Liver (tissue), 9 donors: ENCODE results near the gene ABCA13. TPM values are rescaled to one million over a fixed set of nuclear protein-coding genes. Genes with fewer than 3 reads are reported as not detected.

Experiments
- DNase-seq: peaks from one replicate; pipeline ENCODE4 v3.0.0-alpha.2; 2017; ENCODE audit warnings: low spot score
- H3K27ac ChIP-seq, 2 donors: one replicate each; pipeline ENCODE4 v1.7.0; 2013; ENCODE audit warnings: inconsistent platforms in 2 of 2, low read length in 2 of 2, control low read depth in 1 of 2, low read depth in 1 of 2, mild to moderate bottlenecking in 1 of 2
- H3K27me3 ChIP-seq, 4 donors: one replicate each; pipeline versions ENCODE4 v1.6.1 to v1.7.0; 2013; ENCODE audit warnings: low read length in 3 of 4, inconsistent platforms in 1 of 4, mild to moderate bottlenecking in 1 of 4, moderate library complexity in 1 of 4; ENCODE audit not compliant: control insufficient read depth in 4 of 4, insufficient read depth in 4 of 4
- H3K36me3 ChIP-seq, 4 donors: one replicate each; pipeline versions ENCODE4 v1.6.1 to v1.7.0; 2013; ENCODE audit warnings: low read length in 3 of 4, mild to moderate bottlenecking in 3 of 4, low read depth in 1 of 4, moderate library complexity in 1 of 4; ENCODE audit not compliant: control insufficient read depth in 4 of 4, insufficient read depth in 3 of 4
- H3K4me1 ChIP-seq, 4 donors: one replicate each; pipeline versions ENCODE4 v1.6.1 to v1.7.0; 2013; ENCODE audit warnings: low read length in 3 of 4, mild to moderate bottlenecking in 3 of 4, moderate library complexity in 1 of 4; ENCODE audit not compliant: control insufficient read depth in 4 of 4, insufficient read depth in 4 of 4
- H3K4me3 ChIP-seq, 3 donors: one replicate each; pipeline versions ENCODE4 v1.6.1 to v1.7.0; 2013; ENCODE audit warnings: low read length in 3 of 3, control low read depth in 1 of 3, low read depth in 1 of 3, mild to moderate bottlenecking in 1 of 3
- H3K9ac ChIP-seq, 2 donors: one replicate each; pipeline ENCODE4 v1.7.0; 2013; ENCODE audit warnings: low read length in 2 of 2, mild to moderate bottlenecking in 2 of 2, moderate library complexity in 2 of 2, control low read depth in 1 of 2, low read depth in 1 of 2
- H3K9me3 ChIP-seq, 4 donors: one replicate each; pipeline versions ENCODE4 v1.6.1 to v1.7.0; 2013; ENCODE audit warnings: low read length in 3 of 4; ENCODE audit not compliant: control insufficient read depth in 4 of 4
- ATF3 ChIP-seq: IDR thresholded peaks from 2 replicates; pipeline ENCODE4 v1.6.1; 2016; ENCODE audit warnings: antibody characterized with exemption
- CTCF ChIP-seq: fragments of 150-350 bp; IDR thresholded peaks from 2 replicates; pipeline ENCODE4 v1.5.1; 2017; ENCODE audit warnings: improper control_type of control experiment, low read depth, low read length; ENCODE audit not compliant: missing input control
- EGR1 ChIP-seq, 2 donors: IDR thresholded peaks; 2 replicates each; pipeline ENCODE4 v1.6.1; 2016 to 2018; ENCODE audit warnings: antibody characterized with exemption in 2 of 2, low read depth in 2 of 2
- FOXA1 ChIP-seq: IDR thresholded peaks from 2 replicates; pipeline ENCODE4 v1.6.1; 2016; ENCODE audit warnings: antibody characterized with exemption
- FOXA2 ChIP-seq: IDR thresholded peaks from 2 replicates; pipeline ENCODE4 v1.6.1; 2016; ENCODE audit warnings: antibody characterized with exemption
- HNF4A ChIP-seq, 2 donors: conservative IDR thresholded peaks; 2 replicates each; pipeline ENCODE4 v1.6.1; 2016; ENCODE audit warnings: antibody characterized with exemption in 2 of 2, mild to moderate bottlenecking in 2 of 2
- HNF4G ChIP-seq: IDR thresholded peaks from 2 replicates; pipeline ENCODE4 v1.6.1; 2016; ENCODE audit warnings: antibody characterized with exemption
- JUND ChIP-seq, 2 donors: IDR thresholded peaks; 2 replicates each; pipeline ENCODE4 v1.6.1; 2016; ENCODE audit warnings: antibody characterized with exemption in 2 of 2
- MAX ChIP-seq: IDR thresholded peaks from 2 replicates; pipeline ENCODE4 v1.6.1; 2016; ENCODE audit warnings: antibody characterized with exemption
- NR2F2 ChIP-seq: IDR thresholded peaks from 2 replicates; pipeline ENCODE4 v1.6.1; 2016; ENCODE audit warnings: antibody characterized with exemption
- RAD21 ChIP-seq, 2 donors: IDR thresholded peaks; 2 replicates each; pipeline ENCODE4 v1.6.1; 2016; ENCODE audit warnings: antibody characterized with exemption in 2 of 2, mild to moderate bottlenecking in 2 of 2
- REST ChIP-seq: IDR thresholded peaks from 2 replicates; pipeline ENCODE4 v1.6.1; 2016; ENCODE audit warnings: antibody characterized with exemption, mild to moderate bottlenecking
- RXRA ChIP-seq, 2 donors: IDR thresholded peaks; 2 replicates each; pipeline ENCODE4 v1.6.1; 2017 to 2018; ENCODE audit warnings: antibody characterized with exemption in 2 of 2, mild to moderate bottlenecking in 1 of 2
- SP1 ChIP-seq: IDR thresholded peaks from 2 replicates; pipeline ENCODE4 v1.6.1; 2018; ENCODE audit warnings: antibody characterized with exemption, mild to moderate bottlenecking
- TAF1 ChIP-seq: conservative IDR thresholded peaks from 2 replicates; pipeline ENCODE4 v1.6.1; 2016; ENCODE audit warnings: antibody characterized with exemption, mild to moderate bottlenecking
- YY1 ChIP-seq: IDR thresholded peaks from 2 replicates; pipeline ENCODE4 v1.6.1; 2016; ENCODE audit warnings: antibody characterized with exemption, mild to moderate bottlenecking
- ZBTB33 ChIP-seq: IDR thresholded peaks from 2 replicates; pipeline ENCODE4 v1.6.1; 2016; ENCODE audit warnings: antibody characterized with exemption
- WGBS: extraction: QIAGEN DNeasy Blood & Tissue Kit; methylation state at CpG from one replicate; pipeline ENCODE4 v1.1.7; 2013; 5-methylcytosine and 5-hydroxymethylcytosine counted together
- polyA plus RNA-seq, 2 donors: library from polyadenylated mRNA; stranded (reverse) in 1 of 2; unstranded in 1 of 2; fragments of 200-250 nt in 1 of 2; fragments of >200 nt in 1 of 2; fragmentation: Nextera tagmentation in 1 of 2; extraction: Ambion mirVana in 1 of 2; gene quantifications; one replicate each; pipeline versions ENCODE4 v1.2.1 to v1.2.3, GENCODE V29; 2013 to 2015
- total RNA-seq, 2 donors: library from RNA; depleted of rRNA; stranded (reverse); fragments of >200 nt; gene quantifications; one replicate each; pipeline ENCODE4 v1.2.3, GENCODE V29; 2014
- donor health status: healthy.
- donor health status: healthy.
- donor health status: healthy.
- donor health status: healthy.
- donor health status: healthy.

The ABCA13 gene
- total and polyA plus RNA-seq, 4 donors = 0.22 to 1.0 (median 0.66) TPM

- Histone ChIP-seq H3K36me3 (no peaks in the 10 kb centered on the region), H3K4me1 (no peaks in the 10 kb centered on the region), H3K9me3 (no peaks in the 10 kb centered on the region), H3K9ac (no peak overlapping the region), H3K27me3 (peaks cover 0 to 2% (median 0%) of the 10 kb centered on the region in 4 donors), H3K27ac (no peak overlapping the region), H3K4me3 (no peak overlapping the region)
- no peak for DNase-seq
- WGBS = 70% methylated on average over 7 of the region's 7 CpGs
- TF ChIP-seq RXRA (IDR thresholded peaks at IDR 0.05) (no peak), RAD21 (IDR thresholded peaks at IDR 0.05) (no peak), ZBTB33 (no peak), TAF1 (no peak), CTCF (no peak), NR2F2 (no peak), REST (no peak), FOXA1 (no peak), HNF4G (no peak), EGR1 (IDR thresholded peaks at IDR 0.05; ENCODE audit: low read depth in 2 of 2) (no peak), YY1 (no peak), JUND (IDR thresholded peaks at IDR 0.05) (no peak), FOXA2 (no peak), MAX (no peak), SP1 (no peak)
Measured at GRCh38 chr7:48295296-48295971, 124.2 kb downstream of the ABCA13 start.

- peaks cover 0 to 2% (median 0%) of the 10 kb centered on the region in 4 donors for H3K27me3 ChIP-seq
- TF ChIP-seq RXRA (IDR thresholded peaks at IDR 0.05) = no peak
- TF ChIP-seq HNF4A (conservative IDR thresholded peaks at IDR 0.05) = no peak
- TF ChIP-seq MAX = no peak
- TF ChIP-seq EGR1 (IDR thresholded peaks at IDR 0.05; ENCODE audit: low read depth in 2 of 2) = no peak
- TF ChIP-seq SP1 = no peak
- TF ChIP-seq ATF3 = no peak
- TF ChIP-seq JUND (IDR thresholded peaks at IDR 0.05) = no peak
- no peak for TF ChIP-seq FOXA2
- no peak for TF ChIP-seq REST
- TF ChIP-seq YY1 = no peak
- TF ChIP-seq HNF4G = no peak
- H3K27ac ChIP-seq = no peak overlapping the region
- H3K4me3 ChIP-seq = no peak overlapping the region
- no peaks in the 10 kb centered on the region for H3K36me3 ChIP-seq
- no peak overlapping the region for H3K9ac ChIP-seq
- no peaks in the 10 kb centered on the region for H3K9me3 ChIP-seq
- no peak for DNase-seq
- 40% methylated on average over 2 of the region's 2 CpGs for WGBS
- H3K4me1 ChIP-seq = no peaks in the 10 kb centered on the region
Measured at GRCh38 chr7:48296966-48297365, 125.7 kb downstream of the ABCA13 start.
